Measurements from ENCODE around the gene OR51I1.

OR51I1 gene, protein sequence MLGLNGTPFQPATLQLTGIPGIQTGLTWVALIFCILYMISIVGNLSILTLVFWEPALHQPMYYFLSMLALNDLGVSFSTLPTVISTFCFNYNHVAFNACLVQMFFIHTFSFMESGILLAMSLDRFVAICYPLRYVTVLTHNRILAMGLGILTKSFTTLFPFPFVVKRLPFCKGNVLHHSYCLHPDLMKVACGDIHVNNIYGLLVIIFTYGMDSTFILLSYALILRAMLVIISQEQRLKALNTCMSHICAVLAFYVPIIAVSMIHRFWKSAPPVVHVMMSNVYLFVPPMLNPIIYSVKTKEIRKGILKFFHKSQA

DNA sequence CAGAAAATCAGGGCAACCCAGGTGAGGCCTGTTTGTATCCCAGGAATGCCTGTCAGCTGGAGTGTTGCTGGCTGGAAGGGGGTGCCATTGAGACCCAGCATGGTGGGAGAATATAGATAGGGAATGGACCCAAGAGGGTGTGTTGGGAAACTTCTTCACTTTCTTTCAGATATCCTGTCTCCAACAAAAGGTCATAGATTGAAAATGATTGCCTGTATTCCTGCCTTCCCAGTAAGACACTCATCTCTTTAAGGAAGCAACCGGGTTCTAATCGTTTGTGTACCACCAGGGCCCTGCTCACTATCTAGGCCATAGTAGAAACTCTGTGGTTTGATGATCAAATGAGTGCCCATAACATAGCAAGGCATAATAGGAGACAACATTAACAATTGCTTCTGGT, at the start of gene OR51I1:
Gene OR51I1 (minus strand): TSS at position 101 of the 400 bp plus-strand sequence. CDS start 0 bp downstream, at position 101.
- no peak for DNase-seq

DNA sequence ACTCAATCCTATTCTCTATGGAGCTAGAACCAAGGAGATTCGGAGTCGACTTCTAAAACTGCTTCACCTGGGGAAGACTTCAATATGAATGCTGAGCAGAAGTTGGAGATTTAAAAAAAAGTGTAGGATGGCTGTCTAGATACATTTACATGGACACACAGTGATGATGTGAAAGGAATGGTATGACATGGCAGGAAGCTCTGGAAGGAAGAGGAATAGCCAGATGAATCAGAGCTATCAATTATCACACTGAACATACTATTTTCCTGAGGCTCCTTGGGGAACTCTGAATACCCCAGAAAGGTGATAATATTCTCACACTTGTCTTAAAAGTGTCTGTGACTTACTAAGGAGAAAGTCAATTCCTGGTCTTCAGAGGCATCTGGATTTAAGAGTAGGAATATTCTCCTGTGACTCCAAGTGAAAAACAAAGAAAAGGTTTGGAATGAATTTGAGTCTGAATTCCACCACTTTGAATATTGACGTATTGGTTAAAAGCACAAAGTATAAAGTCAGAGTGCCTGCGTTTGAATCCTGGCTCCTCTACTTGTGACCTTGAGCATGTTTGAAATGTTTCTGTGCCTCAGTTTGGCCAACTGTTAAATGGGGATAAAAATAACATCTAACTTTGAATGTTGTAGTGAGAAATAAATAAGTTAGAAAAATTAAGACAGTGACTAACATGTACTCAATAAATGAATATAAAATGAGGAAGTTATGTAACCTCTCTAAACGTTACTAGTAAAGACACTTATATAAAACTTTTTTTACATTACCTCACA, 48.5 kb upstream of the OR51I1 start:
- no peak for DNase-seq

DNA sequence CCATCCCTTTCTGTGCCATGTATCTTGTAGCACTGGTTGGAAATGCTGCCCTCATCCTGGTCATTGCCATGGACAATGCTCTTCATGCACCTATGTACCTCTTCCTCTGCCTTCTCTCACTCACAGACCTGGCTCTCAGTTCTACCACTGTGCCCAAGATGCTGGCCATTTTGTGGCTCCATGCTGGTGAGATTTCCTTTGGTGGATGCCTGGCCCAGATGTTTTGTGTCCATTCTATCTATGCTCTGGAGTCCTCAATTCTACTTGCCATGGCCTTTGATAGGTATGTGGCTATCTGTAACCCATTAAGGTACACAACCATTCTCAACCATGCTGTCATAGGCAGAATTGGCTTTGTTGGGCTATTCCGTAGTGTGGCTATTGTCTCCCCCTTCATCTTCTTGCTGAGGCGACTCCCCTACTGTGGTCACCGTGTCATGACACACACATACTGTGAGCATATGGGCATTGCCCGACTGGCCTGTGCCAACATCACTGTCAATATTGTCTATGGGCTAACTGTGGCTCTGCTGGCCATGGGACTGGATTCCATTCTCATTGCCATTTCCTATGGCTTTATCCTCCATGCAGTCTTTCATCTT, 47.6 kb upstream of the OR51I1 start:
- DNase-seq = no peak

DNA sequence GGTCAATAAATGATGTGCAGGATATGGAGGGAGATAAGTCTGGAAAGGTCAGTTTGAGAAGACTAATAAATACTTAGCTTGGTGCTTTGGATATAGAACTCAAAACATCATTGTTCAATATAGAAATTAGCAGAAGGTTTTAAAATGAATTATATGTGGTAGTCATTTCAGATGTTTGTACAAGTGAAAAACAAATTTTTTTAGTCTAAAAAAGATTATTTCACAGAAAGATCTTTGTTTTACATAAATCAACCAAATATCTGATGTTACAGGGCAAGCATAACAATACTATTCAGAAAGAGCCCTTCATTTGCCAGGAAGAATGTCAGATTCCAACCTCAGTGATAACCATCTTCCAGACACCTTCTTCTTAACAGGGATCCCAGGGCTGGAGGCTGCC, 47.1 kb upstream of the OR51I1 start, which contains the start of gene OR52D1:
Gene OR52D1 (plus strand): TSS at position 301 of the 400 bp plus-strand sequence. CDS start 22 bp downstream, at position 323.
- DNase-seq = no peak

DNA sequence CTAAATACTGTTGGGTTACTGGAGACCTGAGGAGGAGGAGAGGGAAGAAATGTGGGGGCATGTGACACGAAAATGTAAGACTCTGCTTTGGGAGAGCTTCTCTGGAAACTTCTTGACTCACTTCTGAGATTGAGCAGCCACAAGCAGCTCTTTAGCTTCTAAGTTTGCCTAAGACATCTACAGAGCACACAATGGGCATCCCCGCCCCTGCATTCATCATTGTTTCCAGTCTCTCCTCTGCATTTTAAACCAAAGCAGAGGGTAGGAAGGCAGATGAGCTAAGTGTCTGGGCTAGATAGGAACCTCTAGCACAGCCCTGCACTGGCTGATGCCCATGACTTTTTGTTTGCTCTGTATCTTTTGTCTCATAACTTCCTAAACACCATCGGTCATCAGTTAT, 45.1 kb upstream of the OR51I1 start:
- no peak for DNase-seq

DNA sequence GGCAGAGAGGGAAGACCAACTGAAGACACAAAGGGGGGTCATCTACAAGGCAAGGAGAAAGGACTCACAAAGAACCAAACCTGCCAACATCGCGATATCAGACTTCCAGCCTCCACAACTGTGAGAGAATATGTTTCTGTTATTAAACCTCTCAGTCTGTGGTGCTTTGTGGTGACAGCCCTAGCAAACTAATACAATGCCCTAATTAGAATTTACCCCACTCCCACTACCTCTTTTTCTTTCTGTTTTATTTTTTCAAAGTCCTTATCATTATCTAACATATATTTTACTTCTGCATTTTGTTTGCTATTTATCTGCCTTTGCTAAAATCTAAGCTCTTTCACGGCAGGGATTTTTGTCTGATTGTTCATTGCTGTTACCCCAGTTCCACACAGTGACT, 44.7 kb upstream of the OR51I1 start:
- no peak for DNase-seq

DNA sequence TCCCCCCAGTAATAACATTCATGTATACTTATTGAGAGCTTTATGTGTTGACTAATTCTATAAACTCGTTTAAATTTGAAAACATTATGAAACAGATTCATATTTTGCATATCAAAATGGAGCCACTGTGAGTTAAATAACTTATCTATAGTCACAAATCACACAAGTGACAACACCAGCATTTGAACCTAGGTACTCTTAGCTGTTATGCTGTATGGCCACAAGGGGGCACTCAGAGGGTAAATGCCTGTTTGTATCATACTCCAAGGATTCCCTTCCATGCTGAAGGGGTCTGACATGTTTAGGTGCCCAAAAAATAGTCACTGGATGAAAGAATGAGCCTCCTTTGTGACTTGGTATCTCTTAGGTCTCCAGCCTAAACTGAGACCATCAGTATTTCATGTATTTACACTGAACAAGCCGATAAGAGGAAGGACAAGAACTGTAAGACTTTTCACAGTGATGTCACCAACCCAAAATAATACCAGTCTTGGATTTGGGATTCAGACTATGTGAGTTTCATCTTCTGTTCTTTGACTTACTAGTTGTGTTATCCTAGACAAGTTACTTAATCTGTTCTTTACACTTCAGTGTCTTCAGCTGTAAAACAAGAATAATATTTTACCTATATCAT, 35.0 kb upstream of the OR51I1 start:
- no peak for DNase-seq

DNA sequence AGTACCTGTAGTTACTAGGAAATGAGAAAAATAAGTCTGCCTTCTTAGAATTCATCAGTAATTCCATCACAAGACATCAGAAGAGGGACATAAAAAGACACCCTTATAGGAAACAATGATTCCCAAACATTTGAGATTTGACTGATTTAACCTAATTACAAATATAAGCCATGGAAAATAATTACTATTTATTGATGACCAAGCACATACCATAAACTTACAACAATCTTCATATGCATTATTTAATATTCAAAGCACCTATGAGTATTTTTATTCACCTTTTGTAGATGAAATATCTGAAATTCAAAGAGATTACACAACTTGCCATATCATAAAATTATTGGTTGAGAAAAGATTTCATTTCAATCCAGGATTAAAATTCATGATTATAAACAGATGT, 32.6 kb upstream of the OR51I1 start:
- no peak for DNase-seq

DNA sequence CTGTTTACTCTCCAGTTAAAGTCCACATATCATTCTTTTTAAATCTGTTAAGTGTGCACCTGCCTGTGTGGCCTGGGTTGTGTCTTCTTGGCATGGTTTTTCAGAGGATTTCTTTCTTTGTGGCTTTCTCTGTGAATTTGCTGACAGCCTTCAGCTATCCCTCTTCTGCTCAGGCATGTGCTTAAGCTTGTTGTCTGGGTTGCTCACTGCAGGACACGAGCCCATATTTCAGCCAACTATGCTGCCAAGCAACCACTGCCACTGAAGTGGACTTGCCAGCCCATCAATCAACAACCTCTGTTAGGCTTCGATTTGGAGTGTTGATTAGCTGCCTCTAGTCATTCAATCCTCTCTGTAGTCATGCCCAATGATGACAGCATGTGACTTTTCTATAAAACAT, 26.2 kb upstream of the OR51I1 start:
- DNase-seq = no peak

DNA sequence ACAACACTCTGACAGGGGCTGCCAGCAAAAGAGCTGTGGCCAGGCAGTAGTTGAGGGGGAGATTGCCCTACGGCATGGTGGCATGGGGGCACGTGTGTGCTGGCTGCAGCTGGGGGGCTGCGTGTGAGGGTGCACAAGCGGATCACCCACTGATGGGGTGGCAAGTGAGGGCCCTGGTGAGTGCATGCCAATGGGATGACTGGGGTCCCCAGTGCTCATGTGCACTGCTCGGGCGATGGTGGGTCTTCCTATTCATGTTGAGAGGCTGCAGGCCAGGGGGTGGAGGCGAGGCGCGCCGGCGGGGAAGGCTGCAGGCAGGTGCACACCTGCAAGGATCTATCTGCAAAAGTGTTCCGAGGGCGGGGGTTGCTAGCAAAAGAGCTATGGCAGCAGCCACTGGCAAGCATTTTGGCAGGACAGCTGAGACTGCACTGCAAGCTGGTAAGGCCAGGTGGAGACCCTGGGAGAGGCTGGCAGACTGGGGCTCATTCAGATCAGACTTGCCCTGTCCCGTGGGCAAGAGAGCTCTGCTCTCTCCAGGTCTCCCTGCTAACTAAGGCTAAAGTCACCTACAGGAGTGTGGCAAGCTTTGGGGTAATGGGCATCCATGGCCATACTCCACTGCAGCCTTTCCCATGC, 19.8 kb upstream of the OR51I1 start:
- no peak for DNase-seq

DNA sequence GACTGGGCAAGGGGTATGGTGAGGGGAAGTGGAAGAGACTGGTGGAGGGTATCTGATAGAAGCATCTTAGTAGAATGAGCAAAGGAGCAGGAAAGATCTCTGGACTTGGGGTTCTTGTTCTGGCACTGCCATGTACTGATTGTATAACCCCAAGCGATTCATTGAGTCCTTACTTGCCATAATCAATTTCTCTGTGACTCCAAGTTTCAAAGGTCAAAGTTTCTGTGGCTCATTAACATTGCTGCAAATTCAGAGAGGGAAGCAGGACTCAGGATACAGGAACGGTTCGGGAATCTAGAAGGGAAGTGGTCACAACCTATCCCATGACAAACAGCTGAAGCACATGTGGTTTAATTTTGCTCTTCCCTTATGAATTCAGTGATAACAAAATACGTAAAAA, 8.1 kb upstream of the OR51I1 start:
- DNase-seq = no peak

DNA sequence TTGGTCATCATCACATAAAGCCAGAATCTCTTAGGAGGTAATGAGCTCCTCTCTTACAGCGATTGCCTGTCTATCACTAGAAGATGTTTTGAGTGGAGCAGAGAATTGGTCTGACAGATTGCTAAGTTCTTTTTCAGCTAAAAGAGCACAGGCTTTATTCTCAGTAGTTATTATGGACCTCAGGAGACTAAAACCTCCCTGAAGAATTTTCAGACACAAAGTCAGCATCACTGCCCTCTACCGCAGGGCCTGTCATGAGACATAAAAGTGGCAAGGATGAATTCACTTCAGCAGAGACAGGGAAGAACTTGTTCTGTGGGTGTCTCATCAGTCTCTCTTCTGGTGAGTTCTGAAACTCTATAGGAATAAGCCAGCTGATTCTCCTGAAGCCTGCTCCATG, 7.7 kb upstream of the OR51I1 start, which contains the start of gene OR51I2:
Gene OR51I2 (plus strand): TSS at position 301 of the 400 bp plus-strand sequence. CDS start 4,166 bp downstream, outside the sequence.
- no peak for DNase-seq

DNA sequence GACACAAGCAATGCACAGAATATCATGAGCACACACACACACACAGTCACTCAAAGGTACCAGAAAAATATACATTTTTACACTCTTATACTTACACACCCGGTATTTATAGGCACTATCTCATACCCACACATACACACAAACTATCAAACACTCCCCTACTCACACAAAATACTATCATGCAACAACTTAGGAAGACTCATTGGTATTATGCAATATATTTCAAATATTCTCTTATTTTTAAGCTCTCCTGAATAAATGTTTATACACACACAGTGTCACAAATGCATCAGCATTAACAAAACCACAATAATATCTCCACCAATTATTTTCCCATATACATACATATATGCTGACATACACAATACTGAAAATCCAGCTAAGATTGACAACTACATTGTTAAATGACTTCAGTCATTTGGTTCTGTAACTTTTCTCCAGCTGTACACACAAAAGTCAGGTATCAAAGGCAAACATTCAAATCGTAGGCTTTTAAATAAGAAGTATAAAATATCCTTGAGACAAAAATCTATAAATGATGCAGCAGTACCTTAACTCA, 2.6 kb upstream of the OR51I1 start:
- no peak for DNase-seq

DNA sequence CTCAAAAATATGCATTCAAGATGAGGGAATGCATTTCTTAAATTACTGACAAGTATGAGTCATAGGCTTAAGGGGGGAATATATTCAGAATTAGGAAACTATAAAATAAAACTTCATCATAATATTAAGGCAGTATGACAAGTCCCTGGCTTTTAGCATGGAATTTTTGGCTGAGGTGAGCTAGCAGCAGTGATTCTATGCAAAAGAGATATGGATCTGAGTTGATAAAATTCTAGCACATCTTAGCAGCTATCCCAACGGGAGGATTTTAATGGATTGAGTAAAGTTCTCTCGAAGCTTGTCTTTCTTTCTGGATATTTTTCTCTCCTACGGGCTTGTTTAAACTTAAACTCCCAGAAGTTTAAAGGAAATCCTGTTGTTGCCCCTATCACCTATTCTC, 18.2 kb downstream of the OR51I1 start:
- no peak for DNase-seq

DNA sequence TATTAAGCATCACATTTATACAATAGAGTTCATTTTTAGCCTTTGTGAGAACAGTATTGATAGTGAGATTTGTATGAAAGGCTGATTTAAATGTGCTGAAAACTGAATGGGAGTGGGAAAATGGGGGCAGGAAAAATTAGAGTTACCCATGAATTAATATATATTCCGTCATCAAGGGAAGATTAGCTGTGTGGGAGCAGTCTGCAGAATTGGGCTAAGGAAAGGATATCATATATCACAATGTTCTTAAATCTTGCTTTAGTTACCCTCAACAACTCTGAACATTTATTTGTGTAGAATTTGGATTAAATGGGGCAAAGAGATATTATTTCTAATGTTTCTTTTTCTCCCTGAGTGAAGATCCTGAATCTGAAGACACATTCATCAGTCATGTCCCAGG, 19.5 kb downstream of the OR51I1 start, which contains the start of gene OR51Q1:
Gene OR51Q1 (plus strand): TSS at position 301 of the 400 bp plus-strand sequence. CDS start 90 bp downstream, at position 391.
- DNase-seq = no peak

DNA sequence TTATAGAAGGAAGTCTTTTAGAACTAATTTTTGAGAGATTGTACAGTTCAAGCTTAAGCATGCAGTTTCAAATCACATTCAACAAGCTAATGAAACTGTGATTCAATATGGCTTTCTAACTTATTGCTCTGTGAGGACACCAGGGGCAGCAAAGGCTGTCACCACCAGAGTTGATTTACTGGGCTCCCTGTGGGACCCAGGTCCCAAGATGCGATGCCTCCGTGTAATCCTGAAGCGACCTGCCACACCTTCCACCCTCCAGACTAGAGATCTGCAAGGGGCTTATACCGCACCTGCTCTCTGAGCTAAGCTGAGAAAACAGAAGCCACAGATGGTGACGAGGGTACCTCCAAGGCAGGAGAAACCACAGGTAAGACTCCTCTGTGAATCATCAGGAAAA, 20.3 kb downstream of the OR51I1 start:
- DNase-seq = no peak

DNA sequence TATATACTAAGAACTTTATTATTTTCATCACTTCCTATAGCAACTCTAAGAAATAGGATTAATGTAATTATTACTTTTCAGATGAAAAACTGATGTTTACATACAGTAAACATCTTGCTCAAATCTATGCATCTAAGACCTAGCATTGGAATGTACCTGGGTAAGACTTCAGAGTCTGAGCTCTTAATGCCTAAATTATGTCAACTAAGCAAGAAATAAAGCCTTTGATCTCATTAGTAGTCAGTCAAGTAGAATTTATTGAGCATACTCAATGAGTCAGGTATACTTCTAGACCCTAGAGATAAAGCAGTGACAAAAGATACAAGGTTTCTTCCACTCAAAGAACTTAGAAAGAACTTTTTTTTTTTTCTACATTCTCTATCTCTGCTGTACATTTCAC, 36.1 kb downstream of the OR51I1 start:
- no peak for DNase-seq

DNA sequence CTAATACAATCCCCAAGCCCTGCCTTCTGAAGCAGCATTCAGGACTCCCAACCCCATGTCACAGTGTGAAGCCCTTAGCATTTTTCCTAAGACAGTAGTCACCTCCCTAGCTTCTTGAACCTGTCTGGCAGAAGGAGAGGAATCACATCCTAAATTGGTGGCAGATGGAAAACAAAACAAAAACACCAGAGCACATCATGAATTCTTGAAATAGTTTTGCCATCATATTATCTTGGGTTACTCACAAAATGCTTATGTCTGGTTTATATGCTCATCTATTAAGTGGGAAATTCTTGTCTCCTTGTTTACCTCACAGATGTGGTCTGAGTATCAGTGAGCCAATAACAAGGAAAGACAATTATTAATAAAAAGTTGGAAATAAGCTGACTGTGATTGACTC, 42.4 kb downstream of the OR51I1 start:
- DNase-seq = no peak

DNA sequence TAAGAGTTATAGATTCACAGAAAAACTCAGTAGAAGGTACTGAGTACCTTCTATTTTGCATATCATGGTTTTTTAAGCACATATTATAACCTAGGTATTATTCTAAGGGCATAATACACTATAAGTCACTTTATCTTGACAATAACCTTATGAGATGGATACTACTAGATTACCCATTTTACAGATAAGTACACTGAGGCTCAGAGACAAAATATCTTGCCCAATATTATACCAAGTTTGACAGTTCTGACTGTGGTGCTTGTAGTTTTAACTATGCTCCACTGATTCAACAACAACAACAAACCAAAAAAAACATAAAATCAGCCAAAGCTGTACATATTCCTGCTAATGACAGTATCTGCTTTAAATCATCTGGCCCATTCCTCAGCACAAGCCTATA, 47.2 kb downstream of the OR51I1 start:
- no peak for DNase-seq

Measured in NCI-H524 treated with DMSO at 0.1 percent for 48 hours (cell line).